Fibroblast of upper back skin (primary cell): ENCODE results near the gene KPNA4.
"Not testable (repeated sequence)": the region's sequence is repeated elsewhere in the genome, so short reads cannot be mapped to it uniquely, and the experiment has no call there.

ENCODE experiments used
- DNase-seq: peaks from one replicate; pipeline ENCODE4 v3.0.0-alpha.2; 2013

The KPNA4 gene

DNA sequence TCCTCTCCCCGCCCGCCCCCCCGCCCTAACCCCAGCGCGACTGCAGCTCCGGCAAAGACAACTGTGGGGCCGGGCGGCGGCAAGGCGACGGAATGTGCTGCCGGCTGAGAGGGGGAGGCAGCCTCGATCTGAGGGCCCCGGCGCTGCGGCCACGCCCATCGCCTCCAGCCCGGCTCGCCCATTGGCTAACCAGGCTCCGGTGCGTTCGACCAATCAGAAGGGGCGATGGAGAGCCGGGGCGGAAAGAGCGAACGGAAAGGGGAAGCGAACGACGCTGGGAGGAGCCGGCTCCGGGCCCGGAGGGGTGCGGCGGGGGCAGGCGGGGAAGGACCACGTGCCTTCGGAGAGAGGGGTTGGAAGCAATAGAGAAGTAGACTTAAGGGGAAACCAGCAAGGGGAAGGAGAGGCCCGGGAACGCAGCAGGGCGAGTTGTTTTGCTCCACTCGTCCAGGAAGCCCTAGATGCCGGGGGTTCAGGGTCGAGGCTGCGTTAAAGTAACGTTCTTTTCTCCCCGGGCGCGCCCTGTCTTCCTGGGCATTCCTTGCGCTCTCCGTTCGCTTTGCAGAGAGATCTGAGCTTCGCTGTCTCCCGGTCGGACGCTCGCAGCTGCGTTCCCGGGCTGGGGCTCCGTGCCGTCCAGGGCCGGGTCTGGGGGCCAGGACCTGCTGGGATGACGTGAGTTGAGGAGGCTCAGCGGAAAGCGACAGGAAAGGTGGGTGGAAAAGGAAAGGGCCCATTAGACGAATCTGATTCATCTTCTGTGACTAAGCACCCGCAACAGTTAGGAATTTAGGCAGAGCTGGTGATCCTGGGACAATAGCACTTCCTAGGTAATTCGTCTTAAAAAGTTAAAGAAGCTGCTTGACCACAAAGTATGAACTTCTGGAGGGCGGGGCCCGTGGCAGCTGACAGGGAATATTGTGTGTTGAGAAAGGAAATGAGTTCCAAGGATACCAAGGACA lies at the start of gene KPNA4:
Gene KPNA4 (minus strand): TSS at position 130 of the 962 bp plus-strand sequence. CDS start 289 bp downstream, outside the sequence.
- DNase-seq: peak; percentile 98

DNA sequence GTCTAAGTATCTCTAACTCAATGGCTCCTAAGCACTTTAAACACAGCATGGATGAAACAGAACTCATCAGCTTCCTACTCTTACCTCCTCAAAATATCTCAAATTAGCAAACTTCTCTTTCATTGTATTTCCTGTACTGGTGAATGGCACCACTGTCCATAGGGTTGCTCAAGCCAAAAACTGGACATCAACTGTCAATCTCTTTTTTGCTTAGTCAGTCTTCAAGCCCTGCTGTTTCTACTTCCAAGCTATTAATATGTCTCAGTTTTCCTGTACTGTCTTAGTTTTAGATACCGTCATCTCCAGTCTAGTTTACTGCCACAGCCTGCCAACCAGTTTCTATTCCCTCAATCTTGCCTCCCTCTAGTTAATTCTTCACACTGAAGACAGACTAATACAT lies 48.3 kb upstream of the KPNA4 start:
- DNase-seq: no peak

- no peak for DNase-seq
Measured at GRCh38 chr3:160612386-160613075, 47.2 kb upstream of the KPNA4 start.

DNA sequence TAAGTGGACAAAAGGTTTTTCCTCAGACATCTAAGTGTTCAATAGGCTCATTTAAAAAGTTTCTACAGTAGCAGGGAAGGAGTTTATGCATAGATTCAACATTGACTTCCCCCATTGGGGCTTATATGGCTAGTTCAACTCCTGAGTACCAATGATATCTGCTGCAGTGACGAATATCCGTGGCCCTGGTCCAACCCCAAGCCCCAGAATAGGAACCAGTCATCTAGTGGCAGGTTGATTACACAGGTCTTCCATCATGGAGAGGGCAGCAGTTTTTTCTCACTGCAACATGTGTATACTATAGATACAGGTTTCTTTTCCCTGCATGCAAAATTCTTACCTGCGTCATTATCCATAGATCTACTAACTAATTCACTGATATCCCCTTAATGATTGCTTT lies 45.8 kb upstream of the KPNA4 start:
- no peak for DNase-seq

- DNase-seq: no peak
Measured at GRCh38 chr3:160608870-160609269, 43.5 kb upstream of the KPNA4 start.

- peak; percentile 19 for DNase-seq
Measured at GRCh38 chr3:160607826-160608225, 42.5 kb upstream of the KPNA4 start.

DNA sequence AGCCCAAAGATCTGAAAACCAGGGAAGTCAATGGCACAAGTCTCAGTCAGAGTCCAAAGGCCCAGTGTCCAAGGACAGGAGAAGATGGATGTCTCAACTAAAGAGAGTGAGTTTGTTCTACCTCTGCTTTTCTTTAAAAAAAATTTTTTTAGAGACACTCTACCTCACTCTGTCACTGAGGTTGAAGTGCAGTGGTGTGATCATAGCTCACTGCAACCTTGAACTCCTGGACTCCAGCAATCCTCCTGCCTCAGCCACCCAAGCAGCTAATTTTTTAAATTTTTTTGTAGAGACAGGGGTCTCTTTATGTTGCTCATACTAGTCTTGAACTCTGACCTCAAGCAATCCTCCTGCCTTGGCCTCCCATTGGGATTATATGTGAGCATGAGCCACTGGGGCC lies 39.9 kb upstream of the KPNA4 start:
- no peak for DNase-seq

- DNase-seq: not testable (repeated sequence)
Measured at GRCh38 chr3:160603845-160604244, 38.5 kb upstream of the KPNA4 start.

DNA sequence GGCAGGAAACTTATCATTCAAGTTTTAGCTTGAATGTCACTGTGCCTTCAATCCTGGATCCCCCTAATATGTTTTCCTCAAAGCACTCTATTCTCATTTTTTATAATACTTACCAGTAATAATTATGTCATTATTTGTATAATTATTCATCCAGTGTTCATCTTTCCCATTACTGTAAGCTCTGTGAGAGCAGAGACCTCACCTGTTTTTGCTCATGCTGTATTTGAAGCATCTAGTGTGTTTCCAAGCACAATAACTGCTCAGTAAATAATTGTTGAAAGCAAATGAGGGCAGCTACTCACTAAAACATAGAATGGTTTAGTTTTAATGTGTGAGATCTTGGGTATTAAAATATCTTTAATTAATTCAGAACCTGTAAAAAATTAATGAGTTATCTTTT lies 36.9 kb upstream of the KPNA4 start:
- no peak for DNase-seq

- no peak for DNase-seq
Measured at GRCh38 chr3:160601288-160601687, 35.9 kb upstream of the KPNA4 start.

DNA sequence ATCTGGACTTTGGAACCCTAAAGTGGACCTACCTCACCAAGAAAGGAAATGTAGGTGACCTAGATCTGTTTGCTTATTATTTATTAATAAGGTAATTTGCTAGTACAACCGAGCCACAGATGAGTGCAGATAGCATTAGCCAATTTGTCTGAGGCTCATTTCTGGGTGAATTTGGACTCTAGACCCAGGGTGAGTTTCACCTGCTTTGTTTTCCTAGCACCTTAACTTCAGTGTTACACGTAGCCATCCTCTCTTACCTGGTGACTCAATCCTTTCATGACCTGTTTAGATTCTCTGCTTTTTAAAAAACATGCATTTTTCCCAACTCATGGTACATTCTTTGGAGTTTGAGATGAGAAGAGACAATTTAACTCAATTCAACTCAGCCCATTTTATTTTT lies 33.5 kb upstream of the KPNA4 start:
- DNase-seq: no peak

DNA sequence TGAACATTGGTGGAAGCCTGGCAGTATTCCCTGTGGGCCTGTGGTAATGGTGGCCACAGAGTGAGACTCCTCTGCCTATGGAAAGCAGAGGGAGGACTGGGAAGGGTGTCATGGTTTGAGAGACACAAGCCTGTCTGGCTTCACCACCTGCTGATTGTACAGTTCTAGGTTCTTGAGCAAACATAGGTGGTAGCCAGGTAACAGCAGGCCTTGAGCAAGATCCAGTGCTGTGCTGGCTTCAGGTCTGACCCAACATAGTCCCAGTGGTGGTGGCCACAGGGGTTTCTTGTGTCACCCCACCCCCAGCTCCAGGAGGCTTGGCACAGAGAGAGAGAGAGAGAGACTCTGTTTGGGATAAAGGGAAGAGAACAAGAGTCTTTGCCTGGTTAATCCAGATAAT lies 22.7 kb upstream of the KPNA4 start:
- no peak for DNase-seq

DNA sequence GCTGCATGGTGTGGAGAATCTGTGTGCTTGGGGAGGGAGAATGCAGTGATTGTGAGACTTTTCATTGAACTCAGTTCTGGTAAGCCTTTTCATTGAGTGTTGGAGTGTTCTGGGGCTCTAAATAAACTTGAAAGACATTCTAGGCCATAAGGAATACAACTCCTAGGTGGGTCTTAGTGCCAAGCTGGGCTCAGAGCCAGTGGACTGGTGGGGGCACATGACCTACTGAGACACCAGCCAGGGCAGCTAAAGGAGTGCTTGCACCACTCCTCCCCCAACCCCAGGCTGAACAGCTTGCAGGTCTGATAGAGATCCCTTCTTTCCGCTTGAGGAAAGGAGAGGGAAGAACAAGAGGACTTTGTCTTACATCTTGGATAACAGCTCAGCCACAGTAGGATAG lies 21.7 kb upstream of the KPNA4 start:
- DNase-seq: no peak

DNA sequence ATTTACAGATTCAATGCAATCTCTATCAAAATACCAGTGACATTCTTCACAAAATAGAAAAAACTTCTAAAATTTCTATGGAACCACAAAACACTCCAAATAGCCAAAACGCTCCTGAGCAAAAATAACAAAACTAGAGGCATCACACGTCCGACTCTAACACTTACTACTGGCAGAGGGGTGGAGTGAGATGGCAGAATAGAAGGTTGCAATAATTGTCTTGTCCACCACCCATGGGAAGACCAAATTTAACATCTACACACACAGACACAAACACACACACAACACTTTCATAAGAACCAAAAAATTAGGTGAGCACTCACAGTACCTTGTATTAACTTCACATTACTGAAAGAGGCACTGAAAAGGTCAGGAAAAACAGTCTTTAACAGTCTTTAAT lies 21.3 kb upstream of the KPNA4 start:
- no peak for DNase-seq

DNA sequence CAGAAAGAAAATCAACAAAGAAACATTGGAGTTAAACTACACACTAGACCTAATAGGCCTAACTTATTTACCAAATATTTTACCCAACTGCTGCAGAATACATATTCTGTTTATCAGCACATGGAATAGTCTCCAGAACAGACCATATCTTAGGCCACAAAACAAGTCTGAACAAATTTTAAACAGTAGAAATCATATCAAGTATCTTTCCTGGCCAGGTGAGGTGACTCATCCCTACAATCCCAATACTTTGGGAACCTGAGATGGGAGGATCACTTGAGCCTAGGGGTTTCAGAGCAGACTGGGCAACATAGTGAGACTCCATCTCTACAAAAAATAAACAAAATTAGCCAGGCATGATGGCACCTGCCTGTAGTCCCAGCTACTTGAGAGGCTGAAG lies 18.1 kb upstream of the KPNA4 start:
- no peak for DNase-seq

- no peak for DNase-seq
Measured at GRCh38 chr3:160580938-160581337, 15.6 kb upstream of the KPNA4 start.

GRCh38 chr3:160577556-160578195 lies 12.3 kb upstream of the KPNA4 start:
- DNase-seq: no peak

DNA sequence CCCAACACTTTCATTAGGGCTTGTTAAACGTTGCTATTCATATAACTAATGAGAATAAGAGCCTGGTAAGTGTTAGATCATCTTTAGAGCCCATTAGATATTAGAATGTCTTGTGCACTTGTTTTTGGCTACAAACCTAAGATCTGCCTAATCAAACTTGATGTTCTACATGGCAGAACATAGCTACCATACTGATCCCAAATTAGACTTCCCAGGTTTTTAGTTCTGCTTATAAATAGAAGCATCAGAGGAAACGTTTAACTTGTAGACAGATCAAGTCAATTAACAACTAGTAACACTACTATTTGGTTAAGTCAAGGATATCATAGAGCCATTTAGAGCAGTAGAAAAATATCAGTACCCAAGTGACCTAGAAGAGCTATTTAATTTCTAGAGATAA lies 11.7 kb upstream of the KPNA4 start:
- DNase-seq: no peak

DNA sequence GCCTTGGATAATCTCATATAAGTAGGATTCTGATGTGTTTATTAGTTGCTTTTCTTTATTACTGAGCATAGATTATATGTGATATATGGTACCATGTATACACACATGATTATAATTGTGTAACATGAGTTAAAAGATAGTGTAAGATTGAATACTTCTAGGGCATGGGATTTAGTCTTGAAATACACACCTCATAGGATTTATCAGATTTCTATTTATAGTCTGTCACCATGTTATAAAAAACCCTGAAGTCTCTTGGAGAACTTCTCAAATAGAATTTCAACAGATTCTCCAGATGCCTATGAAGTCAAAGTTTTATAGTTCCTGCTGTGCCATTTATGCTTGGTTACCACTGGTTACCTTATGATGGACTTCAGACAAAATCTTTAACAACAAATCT lies 11.2 kb upstream of the KPNA4 start:
- DNase-seq: no peak

GRCh38 chr3:160575589-160575988 lies 10.2 kb upstream of the KPNA4 start:
- DNase-seq: no peak

DNA sequence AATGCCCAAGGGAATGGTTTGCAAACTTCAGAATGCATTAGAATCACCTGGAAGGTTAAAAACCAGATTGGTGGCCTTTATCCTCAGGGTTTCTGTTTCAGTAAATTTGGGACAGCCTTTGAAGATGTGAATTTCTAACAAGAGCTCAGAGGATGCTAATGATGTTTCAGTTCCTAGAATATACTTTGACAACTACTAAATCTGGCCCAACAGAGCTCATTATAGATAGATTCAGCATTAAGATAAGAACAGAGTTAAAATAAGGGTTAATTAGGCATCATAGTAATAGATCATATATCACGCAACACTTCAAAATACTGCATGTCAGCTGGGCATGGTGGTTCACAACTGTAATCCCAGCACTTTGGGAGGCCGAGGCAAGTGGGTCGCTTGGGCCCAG lies 9.3 kb upstream of the KPNA4 start:
- no peak for DNase-seq

GRCh38 chr3:160573955-160574525 lies 8.7 kb upstream of the KPNA4 start:
- DNase-seq: not testable (repeated sequence)
